Esophagus muscularis mucosa (tissue), 3 donors: ENCODE results near the gene ZNF892.

Experiments
- CTCF ChIP-seq, 3 experiments: fragments of 200-600 bp in 2 of 3; fragments of 450-650 bp in 1 of 3; sonication (generic) in 2 of 3; IDR thresholded peaks; one replicate each; pipeline ENCODE4 v1.5.1; 2017 to 2019; ENCODE audit warnings: antibody characterized with exemption in 3 of 3, mild to moderate bottlenecking in 2 of 3, moderate library complexity in 1 of 3
- POLR2A ChIP-seq: fragments of 450-650 bp; IDR thresholded peaks from one replicate; pipeline ENCODE4 v1.6.1; 2017; ENCODE audit warnings: antibody characterized with exemption, moderate library complexity, mild to moderate bottlenecking, low read depth

- TF ChIP-seq CTCF (IDR thresholded peaks at IDR 0.05) (no peak), POLR2A (no peak)
These were observed 47.5 kb upstream of the ZNF892 start, which contains the start of gene ZNF514 for GRCh38 chr2:95159690-95160449.
